Osteocyte (in vitro differentiated cells): Measurements from ENCODE around the gene TTLL11. TPM values are rescaled to one million over a fixed set of nuclear protein-coding genes. Genes with fewer than 3 reads are reported as not detected.

Source experiments
- DNase-seq: peaks from one replicate; pipeline ENCODE4 v3.0.0; 2021; ENCODE audit warnings: mixed read lengths; ENCODE audit not compliant: unreplicated experiment; ENCODE audit errors: extremely low spot score
- H3K27ac Mint-ChIP-seq: one replicate; pipeline ENCODE4 v1.8.0; 2021; ENCODE audit warnings: mild to moderate bottlenecking, mixed read lengths; ENCODE audit not compliant: unreplicated experiment
- H3K27me3 Mint-ChIP-seq: one replicate; pipeline ENCODE4 v1.8.0; 2021; ENCODE audit warnings: mixed read lengths; ENCODE audit not compliant: unreplicated experiment
- H3K36me3 Mint-ChIP-seq: one replicate; pipeline ENCODE4 v1.8.0; 2021; ENCODE audit warnings: mixed read lengths; ENCODE audit not compliant: unreplicated experiment
- H3K4me1 Mint-ChIP-seq: one replicate; pipeline ENCODE4 v1.8.0; 2021; ENCODE audit warnings: mixed read lengths; ENCODE audit not compliant: unreplicated experiment
- H3K4me3 Mint-ChIP-seq: one replicate; pipeline ENCODE4 v1.8.0; 2021; ENCODE audit warnings: mild to moderate bottlenecking, moderate library complexity, mixed read lengths; ENCODE audit not compliant: unreplicated experiment
- H3K9me3 Mint-ChIP-seq: one replicate; pipeline ENCODE4 v1.8.0; 2021; ENCODE audit warnings: mixed read lengths; ENCODE audit not compliant: unreplicated experiment
- CTCF ChIP-seq: fragments of 200-600 bp; sonication (generic); IDR thresholded peaks from 2 replicates; pipeline ENCODE4 v1.5.0; 2021; ENCODE audit warnings: antibody characterized with exemption, mild to moderate bottlenecking, moderate library complexity
- total RNA-seq: library from RNA; stranded (reverse); gene quantifications from 2 replicates; pipeline ENCODE4 v1.2.1, GENCODE V29; 2021

The TTLL11 gene
- total RNA-seq, 1 donor from 2014 or later, result 6.0 TPM

- H3K36me3 Mint-ChIP-seq, result no peaks in the 10 kb centered on the region
- no peak for TF ChIP-seq CTCF
- no peaks in the 10 kb centered on the region for H3K9me3 Mint-ChIP-seq
- DNase-seq, result no peak
- H3K27me3 Mint-ChIP-seq, result no peaks in the 10 kb centered on the region
- H3K27ac Mint-ChIP-seq, result no peak overlapping the region
- H3K4me1 Mint-ChIP-seq, result peaks cover 14% of the 10 kb centered on the region
- no peak overlapping the region for H3K4me3 Mint-ChIP-seq
Measured at GRCh38 chr9:121893786-121894185, 199.3 kb downstream of the TTLL11 start.

GRCh38 chr9:121892706-121893105 lies 200.4 kb downstream of the TTLL11 start:
- no peak for TF ChIP-seq CTCF
- no peaks in the 10 kb centered on the region for H3K9me3 Mint-ChIP-seq
- H3K36me3 Mint-ChIP-seq, result no peaks in the 10 kb centered on the region
- no peak overlapping the region for H3K27ac Mint-ChIP-seq
- peaks cover 25% of the 10 kb centered on the region for H3K4me1 Mint-ChIP-seq
- H3K4me3 Mint-ChIP-seq, result no peak overlapping the region
- DNase-seq, result no peak
- no peaks in the 10 kb centered on the region for H3K27me3 Mint-ChIP-seq

GRCh38 chr9:121890746-121891145 lies 202.4 kb downstream of the TTLL11 start:
- H3K27me3 Mint-ChIP-seq, result no peaks in the 10 kb centered on the region
- no peak for DNase-seq
- TF ChIP-seq CTCF, result no peak
- H3K4me1 Mint-ChIP-seq, result peaks cover 42% of the 10 kb centered on the region
- no peaks in the 10 kb centered on the region for H3K36me3 Mint-ChIP-seq
- H3K4me3 Mint-ChIP-seq, result no peak overlapping the region
- H3K27ac Mint-ChIP-seq, result no peak overlapping the region
- no peaks in the 10 kb centered on the region for H3K9me3 Mint-ChIP-seq

- TF ChIP-seq CTCF, result no peak
- no peak for DNase-seq
- Mint-ChIP-seq H3K4me1 (peaks cover 49% of the 10 kb centered on the region), H3K9me3 (no peaks in the 10 kb centered on the region), H3K36me3 (no peaks in the 10 kb centered on the region), H3K27ac (no peak overlapping the region), H3K27me3 (no peaks in the 10 kb centered on the region), H3K4me3 (no peak overlapping the region)
Measured at GRCh38 chr9:121889990-121890563, 203.0 kb downstream of the TTLL11 start.

- DNase-seq, result no peak
- Mint-ChIP-seq H3K27me3 (no peaks in the 10 kb centered on the region), H3K9me3 (no peaks in the 10 kb centered on the region), H3K27ac (peak overlapping the region; percentile 87), H3K4me3 (peak overlapping the region; percentile 10), H3K4me1 (peaks cover 66% of the 10 kb centered on the region), H3K36me3 (no peaks in the 10 kb centered on the region)
- TF ChIP-seq CTCF, result peak; percentile 6
Measured at GRCh38 chr9:121888438-121888775, 204.7 kb downstream of the TTLL11 start.
